ENCODE data around the gene RPS6KC1. TPM values are rescaled to one million over a fixed set of nuclear protein-coding genes. Genes with fewer than 3 reads are reported as not detected.

Gene RPS6KC1
- total RNA-seq, 1 experiment from 2014 or later = 16.9 TPM

- no peak for DNase-seq
- Mint-ChIP-seq H3K27ac (no peak overlapping the region), H3K4me1 (peaks cover 24 to 35% of the 10 kb centered on the region in 2 experiments), H3K36me3 (ENCODE audit: insufficient read depth in 1 of 3, low read depth in 3 of 3) (no peaks in the 10 kb centered on the region; a peak in 2 of 7 replicates), H3K27me3 (ENCODE audit: low read depth) (no peaks in the 10 kb centered on the region), H3K9me3 (no peaks in the 10 kb centered on the region; a peak in 1 of 5 replicates), H3K4me3 (no peak overlapping the region)
- Histone ChIP-seq H3K9ac (ENCODE audit: extremely low read depth, insufficient read length, low read length) (no peak overlapping the region), H2AK5ac (ENCODE audit: insufficient read length, low read length) (no peak overlapping the region), H3K4me1 (ENCODE audit: insufficient read depth, low read length) (no peaks in the 10 kb centered on the region; the same call in 1 of the 2 replicates), H4K5ac (ENCODE audit: insufficient read length, low read depth, low read length) (no peak overlapping the region), H3K18ac (ENCODE audit: insufficient read length, low read depth, low read length) (no peak overlapping the region), H4K8ac (replicated peaks; ENCODE audit: insufficient read length, low read depth, low read length) (no peak overlapping the region), H3T11ph (ENCODE audit: low read length) (no peak overlapping the region), H2BK5ac (ENCODE audit: insufficient read length, low read length) (no peak overlapping the region), H3K27me3 (ENCODE audit: insufficient read depth, low read length) (no peaks in the 10 kb centered on the region), H3K27ac (ENCODE audit: insufficient read length, low read depth, low read length) (no peak overlapping the region), H3K4ac (ENCODE audit: low read depth, low read length) (no peak overlapping the region), H3K79me1 (ENCODE audit: insufficient read depth, low read depth, low read length, poor library complexity, severe bottlenecking) (no peaks in the 10 kb centered on the region), H4K20me1 (ENCODE audit: control insufficient read depth, insufficient read depth, insufficient read length) (no peaks in the 10 kb centered on the region), H3K23me2 (ENCODE audit: insufficient read length, low read depth, low read length, poor library complexity, severe bottlenecking) (no peaks in the 10 kb centered on the region), H3K23ac (ENCODE audit: insufficient read length, low read depth, low read length) (no peak overlapping the region), H2BK120ac (ENCODE audit: low read depth, low read length, poor library complexity, severe bottlenecking) (no peak overlapping the region), H3K9me3 (ENCODE audit: control insufficient read depth, low read depth, low read length) (no peaks in the 10 kb centered on the region), H3K56ac (ENCODE audit: insufficient read length, low read depth, low read length) (no peak overlapping the region), H2BK12ac (ENCODE audit: insufficient read length, low read depth, low read length) (no peak overlapping the region), H3K4me2 (ENCODE audit: insufficient read depth, insufficient read length, low read length) (no peak overlapping the region), H3K14ac (ENCODE audit: insufficient read depth, low read length) (no peak overlapping the region), H3K79me2 (ENCODE audit: insufficient read depth, low read length) (no peaks in the 10 kb centered on the region), H2AFZ (ENCODE audit: low read length) (no peak overlapping the region), H4K91ac (ENCODE audit: insufficient read length, low read depth, low read length) (no peak overlapping the region), H2BK15ac (ENCODE audit: low read depth, low read length) (no peak overlapping the region), H2BK20ac (ENCODE audit: low read depth, low read length, poor library complexity, severe bottlenecking) (no peak overlapping the region)
- no CpG with 5 or more reads among the region's 2 CpGs for WGBS (ENCODE audit: extremely low coverage, insufficient read length, low lambda C conversion rate)
- TF ChIP-seq, protein P1, sequence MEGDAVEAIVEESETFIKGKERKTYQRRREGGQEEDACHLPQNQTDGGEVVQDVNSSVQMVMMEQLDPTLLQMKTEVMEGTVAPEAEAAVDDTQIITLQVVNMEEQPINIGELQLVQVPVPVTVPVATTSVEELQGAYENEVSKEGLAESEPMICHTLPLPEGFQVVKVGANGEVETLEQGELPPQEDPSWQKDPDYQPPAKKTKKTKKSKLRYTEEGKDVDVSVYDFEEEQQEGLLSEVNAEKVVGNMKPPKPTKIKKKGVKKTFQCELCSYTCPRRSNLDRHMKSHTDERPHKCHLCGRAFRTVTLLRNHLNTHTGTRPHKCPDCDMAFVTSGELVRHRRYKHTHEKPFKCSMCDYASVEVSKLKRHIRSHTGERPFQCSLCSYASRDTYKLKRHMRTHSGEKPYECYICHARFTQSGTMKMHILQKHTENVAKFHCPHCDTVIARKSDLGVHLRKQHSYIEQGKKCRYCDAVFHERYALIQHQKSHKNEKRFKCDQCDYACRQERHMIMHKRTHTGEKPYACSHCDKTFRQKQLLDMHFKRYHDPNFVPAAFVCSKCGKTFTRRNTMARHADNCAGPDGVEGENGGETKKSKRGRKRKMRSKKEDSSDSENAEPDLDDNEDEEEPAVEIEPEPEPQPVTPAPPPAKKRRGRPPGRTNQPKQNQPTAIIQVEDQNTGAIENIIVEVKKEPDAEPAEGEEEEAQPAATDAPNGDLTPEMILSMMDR (conservative IDR thresholded peaks at IDR 0.05) = no peak
These were observed 226.0 kb downstream of the RPS6KC1 start for GRCh38 chr1:213277036-213277435.

Measured in H9 (cell line).